H1 (cell line): ENCODE data around the gene TFAP2A. TPM values are rescaled to one million over a fixed set of nuclear protein-coding genes. Genes with fewer than 3 reads are reported as not detected.

Experiments
- CTCF ChIA-PET: fragments of 300-600 bp; sonication (Branson Sonifier 250); formaldehyde crosslinking; loops from one replicate; lab custom pipeline; 2021; ENCODE audit not compliant: partially characterized antibody; lab: Charles Lee
- POLR2A ChIA-PET: fragments of 300-600 bp; sonication (Branson Sonifier 250); formaldehyde crosslinking; loops from one replicate; lab custom pipeline; 2021; ENCODE audit warnings: inconsistent platforms; ENCODE audit not compliant: partially characterized antibody; lab: Charles Lee
- DNase-seq, 2 experiments: peaks; one replicate each; pipeline versions ENCODE4 v3.0.0 to v3.0.0-alpha.2; 2010 to 2022; ENCODE audit warnings: low spot score in 2 of 2, low read depth in 1 of 2, mixed read lengths in 1 of 2
- FAIRE-seq: peaks from 2 replicates; lab custom pipeline; 2011; peaks lifted over from hg19 to GRCh38; lab: Jason Lieb, UNC
- H2AFZ ChIP-seq: 2 replicates; pipeline ENCODE4 v1.8.1; 2012; ENCODE audit warnings: low read length, inconsistent platforms
- H2AK5ac ChIP-seq: 2 replicates; pipeline ENCODE4 v1.6.1; 2013; ENCODE audit warnings: low read depth, low read length
- H2BK120ac ChIP-seq: replicated peaks from 2 replicates; pipeline ENCODE3; 2013; ENCODE audit warnings: low read depth, low read length, inconsistent platforms
- H2BK12ac ChIP-seq: 2 replicates; pipeline ENCODE4 v1.6.1; 2013; ENCODE audit warnings: low read depth, low read length
- H2BK15ac ChIP-seq: 2 replicates; pipeline ENCODE4 v1.6.1; 2013; ENCODE audit warnings: low read length
- H2BK20ac ChIP-seq: 2 replicates; pipeline ENCODE4 v1.6.1; 2013; ENCODE audit warnings: low read length
- H2BK5ac ChIP-seq: 2 replicates; pipeline ENCODE4 v1.6.1; 2013; ENCODE audit warnings: low read depth, low read length
- H3K14ac ChIP-seq: 2 replicates; pipeline ENCODE4 v1.6.1; 2013; ENCODE audit warnings: inconsistent platforms; ENCODE audit not compliant: insufficient read length
- H3K18ac ChIP-seq: 2 replicates; pipeline ENCODE4 v1.6.1; 2013; ENCODE audit warnings: low read length; ENCODE audit errors: extremely low read depth
- H3K23ac ChIP-seq: 2 replicates; pipeline ENCODE4 v1.6.1; 2013; ENCODE audit warnings: inconsistent platforms; ENCODE audit not compliant: insufficient read length
- H3K23me2 ChIP-seq: 2 replicates; pipeline ENCODE4 v1.6.1; 2013; ENCODE audit warnings: low read depth, low read length
- H3K27ac ChIP-seq: 2 replicates; pipeline ENCODE4 v1.6.1; 2011; ENCODE audit warnings: low read depth, low read length, inconsistent platforms
- H3K27me3 ChIP-seq, 4 experiments: replicated peaks in 1 of 4; 1 replicate in 1 of 4; 2 replicates in 3 of 4; pipeline versions ENCODE4 v1.6.1 to v1.8.1; 2011 to 2013; ENCODE audit warnings: low read length in 3 of 4, mild to moderate bottlenecking in 3 of 4, inconsistent platforms in 2 of 4, mixed read lengths in 2 of 4, moderate library complexity in 1 of 4; ENCODE audit not compliant: control insufficient read depth in 3 of 4, insufficient read depth in 3 of 4; ENCODE audit errors: extremely low read depth in 1 of 4
- H3K36me3 ChIP-seq, 4 experiments: 2 replicates each; pipeline versions ENCODE4 v1.6.1 to v1.8.1; 2011 to 2013; ENCODE audit warnings: mild to moderate bottlenecking in 4 of 4, low read length in 3 of 4, moderate library complexity in 2 of 4, control low read depth in 1 of 4, inconsistent platforms in 1 of 4; ENCODE audit not compliant: insufficient read depth in 4 of 4, control insufficient read depth in 2 of 4
- H3K4ac ChIP-seq: replicated peaks from 2 replicates; pipeline ENCODE3; 2013; ENCODE audit warnings: low read length, low read depth, mixed read lengths, inconsistent platforms; ENCODE audit not compliant: insufficient read length
- H3K4me1 ChIP-seq, 4 experiments: replicated peaks in 1 of 4; 1 replicate in 1 of 4; 2 replicates in 3 of 4; pipeline versions ENCODE4 v1.6.1 to v1.8.1; 2011 to 2013; ENCODE audit warnings: low read length in 3 of 4, inconsistent platforms in 2 of 4, mixed read lengths in 1 of 4; ENCODE audit not compliant: insufficient read depth in 4 of 4, control insufficient read depth in 3 of 4
- H3K4me2 ChIP-seq, 2 experiments: 2 replicates each; pipeline versions ENCODE4 v1.6.1 to v1.8.1; 2011 to 2013; ENCODE audit warnings: low read depth in 2 of 2, low read length in 2 of 2, control low read depth in 1 of 2, inconsistent platforms in 1 of 2, mild to moderate bottlenecking in 1 of 2; ENCODE audit not compliant: insufficient read depth in 1 of 2
- H3K4me3 ChIP-seq, 4 experiments: fragments of 200-600, 300-600 bp in 1 of 4; sonication (generic), shearing (Covaris generic), sonication (Bioruptor Twin) in 1 of 4; 2 replicates each; pipeline versions ENCODE4 v1.5.1 to v1.8.1; 2011 to 2016; ENCODE audit warnings: low read length in 4 of 4, low read depth in 3 of 4, control low read depth in 2 of 4, inconsistent platforms in 2 of 4, mild to moderate bottlenecking in 2 of 4, mixed read lengths in 1 of 4, moderate library complexity in 1 of 4; ENCODE audit not compliant: insufficient read depth in 2 of 4; ENCODE audit errors: extremely low read depth in 1 of 4
- H3K56ac ChIP-seq: replicated peaks from 2 replicates; pipeline ENCODE3; 2013; ENCODE audit warnings: low read depth, mild to moderate bottlenecking, mixed read lengths, low read length, inconsistent platforms; ENCODE audit not compliant: insufficient read length
- H3K79me1 ChIP-seq: 2 replicates; pipeline ENCODE4 v1.6.1; 2013; ENCODE audit warnings: low read depth, low read length, control low read depth
- H3K79me2 ChIP-seq, 2 experiments: 2 replicates each; pipeline versions ENCODE4 v1.6.1 to v1.8.1; 2012 to 2013; ENCODE audit warnings: low read length in 2 of 2, mild to moderate bottlenecking in 2 of 2, inconsistent platforms in 1 of 2; ENCODE audit not compliant: insufficient read depth in 2 of 2, control insufficient read depth in 1 of 2
- H3K9ac ChIP-seq, 4 experiments: replicated peaks in 1 of 4; 1 replicate in 1 of 4; 2 replicates in 3 of 4; pipeline versions ENCODE4 v1.6.1 to v1.8.1; 2011 to 2013; ENCODE audit warnings: low read depth in 3 of 4, low read length in 3 of 4, control low read depth in 2 of 4, mild to moderate bottlenecking in 2 of 4, moderate library complexity in 2 of 4, inconsistent platforms in 1 of 4; ENCODE audit errors: extremely low read depth in 1 of 4
- H3K9me3 ChIP-seq, 2 experiments: 2 replicates each; pipeline versions ENCODE4 v1.6.1 to v1.8.1; 2012 to 2013; ENCODE audit warnings: mild to moderate bottlenecking in 2 of 2, moderate library complexity in 2 of 2, control low read depth in 1 of 2, inconsistent platforms in 1 of 2, low read depth in 1 of 2, low read length in 1 of 2, mixed read lengths in 1 of 2; ENCODE audit not compliant: insufficient read depth in 2 of 2
- H4K20me1 ChIP-seq, 2 experiments: replicated peaks in 1 of 2; 2 replicates each; pipeline versions ENCODE3 to v1.8.1; 2011 to 2013; ENCODE audit warnings: inconsistent platforms in 2 of 2, low read length in 2 of 2, mild to moderate bottlenecking in 1 of 2; ENCODE audit not compliant: insufficient read depth in 2 of 2, control insufficient read depth in 1 of 2
- H4K5ac ChIP-seq: 2 replicates; pipeline ENCODE4 v1.6.1; 2013; ENCODE audit warnings: low read length, low read depth, mixed read lengths, inconsistent platforms; ENCODE audit not compliant: insufficient read length
- H4K8ac ChIP-seq: 2 replicates; pipeline ENCODE4 v1.8.0; 2013; ENCODE audit warnings: mild to moderate bottlenecking, moderate library complexity, low read length, inconsistent platforms; ENCODE audit not compliant: insufficient read depth; ENCODE audit errors: extremely low read depth
- H4K91ac ChIP-seq: replicated peaks from 2 replicates; pipeline ENCODE3; 2013; ENCODE audit warnings: low read length, mixed read lengths, inconsistent platforms; ENCODE audit not compliant: insufficient read length
- BCL11A ChIP-seq, 2 experiments: IDR thresholded peaks; one replicate each; pipeline ENCODE4 v1.6.1; 2011; ENCODE audit warnings: low read depth in 2 of 2, low read length in 2 of 2, mild to moderate bottlenecking in 2 of 2
- CEBPB ChIP-seq: IDR thresholded peaks from 2 replicates; pipeline ENCODE4 v1.6.1; 2012; ENCODE audit warnings: low read depth, low read length
- MAX ChIP-seq: IDR thresholded peaks from 2 replicates; pipeline ENCODE4 v1.6.1; 2012; ENCODE audit warnings: inconsistent platforms
- YY1 ChIP-seq: IDR thresholded peaks from 2 replicates; pipeline ENCODE4 v1.6.1; 2011; ENCODE audit warnings: low read depth, mild to moderate bottlenecking, low read length
- WGBS, 2 experiments: shearing (Covaris generic) in 1 of 2; methylation state at CpG; one replicate each; pipeline versions ENCODE4 v1.1.6 to v1.1.7; 2013 to 2015; ENCODE audit warnings: low lambda C conversion rate in 2 of 2, mixed read lengths in 2 of 2, inconsistent platforms in 1 of 2, low coverage in 1 of 2, missing lambda C conversion rate in 1 of 2; ENCODE audit not compliant: insufficient replicate concordance in 2 of 2, insufficient coverage in 1 of 2, insufficient read length in 1 of 2; ENCODE audit errors: extremely low coverage in 1 of 2, missing lambda C conversion rate in 1 of 2; 5-methylcytosine and 5-hydroxymethylcytosine counted together
- polyA plus RNA-seq, 7 experiments: library from polyadenylated mRNA; depleted of rRNA in 3 of 7; stranded (reverse) in 5 of 7; unstranded in 2 of 7; fragments of >200 nt in 5 of 7; fragments of 200-250 nt in 2 of 7; gene quantifications; 1 replicate in 5 of 7; 2 replicates in 1 of 7; 4 replicates in 1 of 7; pipeline versions ENCODE4 v1.2.1 to v1.2.3, GENCODE V29; 2011 to 2013; ENCODE audit warnings: missing spikeins in 2 of 7, mixed read lengths in 2 of 7
- total RNA-seq: library from RNA; stranded (reverse); fragmentation: NEBNext Ultra II Directional; extraction: Animal tissue kit (Norgen Biotek cat#: 25700); gene quantifications from 2 replicates; pipeline ENCODE4 v1.2.1, GENCODE V29; 2021
- TF ChIP-seq, protein P1 (sequence below), 3 experiments: IDR thresholded peaks; 1 replicate in 2 of 3; 2 replicates in 1 of 3; pipeline versions ENCODE4 v1.5.1 to v1.6.1; 2011; ENCODE audit warnings: low read length in 3 of 3, mild to moderate bottlenecking in 3 of 3, inconsistent platforms in 2 of 3, low read depth in 1 of 3, moderate library complexity in 1 of 3; ENCODE audit not compliant: insufficient read depth in 1 of 3; ENCODE audit errors: control extremely low read depth in 1 of 3
- TF ChIP-seq, protein P2 (sequence below): IDR thresholded peaks from 2 replicates; pipeline ENCODE4 v1.6.1; 2012; ENCODE audit warnings: low read length, inconsistent platforms

The TFAP2A gene
- total and polyA plus RNA-seq, 2 of the 8 experiments (the other 6 are each of a cell fraction or from before 2014, with no cell fraction given) = 0.23 TPM; not detected in 1

DNA sequence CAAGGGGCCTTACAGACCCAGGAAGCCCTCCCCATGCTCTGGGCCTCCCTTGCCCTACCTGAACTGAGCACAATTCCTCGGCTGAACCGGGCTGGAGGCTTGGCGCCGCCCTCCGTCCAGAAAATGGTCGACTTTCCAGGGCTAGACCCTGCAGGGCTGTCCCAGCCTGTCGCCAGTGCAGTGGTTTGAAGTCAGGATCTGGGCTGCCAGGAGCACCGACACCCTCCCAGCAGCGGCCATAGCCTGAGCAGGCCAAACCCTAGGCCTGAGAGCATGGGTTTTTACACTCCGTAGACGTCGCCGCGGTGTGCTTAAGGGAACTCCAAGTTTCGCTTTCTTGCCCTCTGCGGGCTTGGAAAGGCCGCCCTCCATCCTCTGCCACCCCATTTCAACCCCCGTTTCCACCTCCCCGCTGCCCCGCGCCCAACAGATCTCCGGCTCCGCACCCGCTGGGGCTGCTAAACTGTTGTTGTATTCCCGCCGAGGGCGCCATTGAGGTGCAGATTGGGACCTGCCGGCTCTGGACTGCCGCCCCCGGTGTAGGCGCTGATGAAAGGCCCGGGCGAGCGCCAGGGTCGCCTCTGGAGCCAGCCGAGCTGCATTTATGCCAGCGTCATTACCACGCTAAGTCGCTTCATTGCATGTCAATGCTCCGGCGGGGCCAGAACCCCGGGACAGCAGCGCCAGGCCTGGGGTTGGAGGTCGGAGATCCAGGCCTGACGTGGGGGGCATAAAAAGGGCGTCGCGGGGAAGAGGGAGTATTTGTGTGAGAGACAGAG lies 2.2 kb upstream of the TFAP2A start:
- CTCF ChIA-PET = interaction anchor here (1.5 to 21.9 kb wide), 3 partner anchors 7 to 33 kb away, joined by 6 to 365 read pairs (median 135); no protein-coding TSS in a partner anchor
- WGBS, 2 experiments = 2% methylated on average over 46 of the region's 48 CpGs; no CpG with 5 or more reads in 1 of the 2 experiments
- TF ChIP-seq, protein P1, sequence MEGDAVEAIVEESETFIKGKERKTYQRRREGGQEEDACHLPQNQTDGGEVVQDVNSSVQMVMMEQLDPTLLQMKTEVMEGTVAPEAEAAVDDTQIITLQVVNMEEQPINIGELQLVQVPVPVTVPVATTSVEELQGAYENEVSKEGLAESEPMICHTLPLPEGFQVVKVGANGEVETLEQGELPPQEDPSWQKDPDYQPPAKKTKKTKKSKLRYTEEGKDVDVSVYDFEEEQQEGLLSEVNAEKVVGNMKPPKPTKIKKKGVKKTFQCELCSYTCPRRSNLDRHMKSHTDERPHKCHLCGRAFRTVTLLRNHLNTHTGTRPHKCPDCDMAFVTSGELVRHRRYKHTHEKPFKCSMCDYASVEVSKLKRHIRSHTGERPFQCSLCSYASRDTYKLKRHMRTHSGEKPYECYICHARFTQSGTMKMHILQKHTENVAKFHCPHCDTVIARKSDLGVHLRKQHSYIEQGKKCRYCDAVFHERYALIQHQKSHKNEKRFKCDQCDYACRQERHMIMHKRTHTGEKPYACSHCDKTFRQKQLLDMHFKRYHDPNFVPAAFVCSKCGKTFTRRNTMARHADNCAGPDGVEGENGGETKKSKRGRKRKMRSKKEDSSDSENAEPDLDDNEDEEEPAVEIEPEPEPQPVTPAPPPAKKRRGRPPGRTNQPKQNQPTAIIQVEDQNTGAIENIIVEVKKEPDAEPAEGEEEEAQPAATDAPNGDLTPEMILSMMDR (IDR thresholded peaks at IDR 0.05; ENCODE audit: control extremely low read depth in 1 of 3, insufficient read depth in 1 of 3, low read depth in 1 of 3, low read length in 3 of 3) = no peak
- TF ChIP-seq YY1 (peak; percentile 79), CEBPB (no peak), BCL11A (IDR thresholded peaks at IDR 0.05; ENCODE audit: low read depth in 2 of 2, low read length in 2 of 2) (peak in 1 of 2 experiments; percentile 43), MAX (peak; percentile 30; the same call in 1 of the 2 replicates)
- TF ChIP-seq, protein P2, sequence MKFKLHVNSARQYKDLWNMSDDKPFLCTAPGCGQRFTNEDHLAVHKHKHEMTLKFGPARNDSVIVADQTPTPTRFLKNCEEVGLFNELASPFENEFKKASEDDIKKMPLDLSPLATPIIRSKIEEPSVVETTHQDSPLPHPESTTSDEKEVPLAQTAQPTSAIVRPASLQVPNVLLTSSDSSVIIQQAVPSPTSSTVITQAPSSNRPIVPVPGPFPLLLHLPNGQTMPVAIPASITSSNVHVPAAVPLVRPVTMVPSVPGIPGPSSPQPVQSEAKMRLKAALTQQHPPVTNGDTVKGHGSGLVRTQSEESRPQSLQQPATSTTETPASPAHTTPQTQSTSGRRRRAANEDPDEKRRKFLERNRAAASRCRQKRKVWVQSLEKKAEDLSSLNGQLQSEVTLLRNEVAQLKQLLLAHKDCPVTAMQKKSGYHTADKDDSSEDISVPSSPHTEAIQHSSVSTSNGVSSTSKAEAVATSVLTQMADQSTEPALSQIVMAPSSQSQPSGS = no peak; the same call in none of the 2 replicates

More for the DNA sequence above, 2.2 kb upstream of the TFAP2A start:
- Histone ChIP-seq H3K23me2 (peaks cover 11% of the 10 kb centered on the region; the same call in 1 of the 2 replicates), H3K79me1 (no peaks in the 10 kb centered on the region), H4K5ac (no peak overlapping the region), H2BK12ac (peak overlapping the region; percentile 60; the same call in 1 of the 2 replicates), H3K4me1 (peaks cover 6 to 57% (median 41%) of the 10 kb centered on the region in 4 experiments), H2BK120ac (no peak overlapping the region), H2AK5ac (no peak overlapping the region), H3K27ac (no peak overlapping the region), H4K91ac (no peak overlapping the region), H4K8ac (no peak overlapping the region; the same call in 1 of the 2 replicates), H3K9ac (no peak overlapping the region), H3K79me2 (no peaks in the 10 kb centered on the region), H2BK5ac (no peak overlapping the region), H3K36me3 (no peaks in the 10 kb centered on the region; a peak in 1 of 8 replicates), H3K56ac (no peak overlapping the region), H3K23ac (no peak overlapping the region), H2AFZ (no peak overlapping the region), H3K9me3 (no peaks in the 10 kb centered on the region), H4K20me1 (peaks cover 25 to 35% of the 10 kb centered on the region in 2 experiments), H3K4ac (no peak overlapping the region), H3K14ac (no peak overlapping the region), H2BK15ac (0 out of 2 replicates have a peak overlapping the region, but pooled peaks have one; percentile 46), H3K4me3 (peak overlapping the region; percentile 22 to 58 (median 36); a peak in 6 of 8 replicates), H3K27me3 (peaks cover 81 to 98% (median 94%) of the 10 kb centered on the region in 4 experiments), H2BK20ac (no peak overlapping the region), H3K18ac (peak overlapping the region; percentile 84), H3K4me2 (peak overlapping the region; percentile 59 to 63)
- POLR2A ChIA-PET = interaction anchor here (1.5 to 2.4 kb wide), 3 partner anchors 11 to 23 kb away, joined by 3 to 6 read pairs (median 5); no protein-coding TSS in a partner anchor
- no peak for FAIRE-seq
- DNase-seq = peak; percentile 73 to 86
